Stimulated activated CD4-positive, alpha-beta T cell treated with anti-CD3 and anti-CD28 coated beads, Interleukin-12 subunit alpha, Interleukin-12 subunit beta, amount 100 ng/mL, for 48 hours (primary cell): ENCODE results near the gene AGBL1.

Source experiments
- DNase-seq, 3 donors: peaks; one replicate each; pipeline ENCODE4 v3.0.0-alpha.2; 2020; ENCODE audit warnings: low read depth in 2 of 3, low spot score in 1 of 3

AGBL1 gene

DNA sequence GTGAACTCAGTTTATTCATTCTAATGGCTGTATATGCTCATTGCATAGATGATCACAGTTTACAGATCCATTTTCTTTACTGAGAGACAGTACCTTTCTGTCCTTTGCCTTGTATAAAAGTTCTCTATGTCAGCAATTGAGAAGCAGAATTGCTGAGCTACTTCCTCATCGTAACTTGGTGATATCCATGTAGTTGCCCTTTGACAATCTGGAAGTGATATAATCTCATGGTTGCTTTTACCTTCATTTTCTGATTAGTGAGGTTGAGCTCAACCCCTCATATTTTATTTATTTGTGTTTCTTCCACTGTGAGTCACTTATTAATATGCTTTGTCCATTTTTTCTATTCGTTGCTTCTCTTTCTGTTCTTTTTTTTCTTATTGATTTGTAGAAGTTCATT is 696.5 kb downstream of the AGBL1 start:
- DNase-seq = no peak

DNA sequence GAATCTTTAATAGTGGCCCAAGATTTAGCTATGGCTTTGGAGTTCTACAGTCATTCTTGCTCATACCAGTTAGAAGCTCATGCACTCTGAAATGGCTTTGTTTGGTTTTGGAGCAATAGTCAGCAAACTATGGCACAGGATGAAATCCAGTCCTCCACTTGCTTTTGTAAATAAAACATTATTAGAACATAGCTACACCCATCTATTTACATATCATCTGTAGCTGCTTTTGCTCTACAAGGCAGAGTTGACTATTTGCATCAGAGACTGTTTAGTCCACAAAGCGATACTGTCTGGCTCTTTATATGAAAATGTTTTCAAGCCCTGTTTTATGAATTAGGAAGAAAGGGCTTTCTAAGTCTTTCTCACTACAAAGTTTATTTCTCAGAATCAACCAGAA is 716.9 kb downstream of the AGBL1 start:
- no peak for DNase-seq

DNA sequence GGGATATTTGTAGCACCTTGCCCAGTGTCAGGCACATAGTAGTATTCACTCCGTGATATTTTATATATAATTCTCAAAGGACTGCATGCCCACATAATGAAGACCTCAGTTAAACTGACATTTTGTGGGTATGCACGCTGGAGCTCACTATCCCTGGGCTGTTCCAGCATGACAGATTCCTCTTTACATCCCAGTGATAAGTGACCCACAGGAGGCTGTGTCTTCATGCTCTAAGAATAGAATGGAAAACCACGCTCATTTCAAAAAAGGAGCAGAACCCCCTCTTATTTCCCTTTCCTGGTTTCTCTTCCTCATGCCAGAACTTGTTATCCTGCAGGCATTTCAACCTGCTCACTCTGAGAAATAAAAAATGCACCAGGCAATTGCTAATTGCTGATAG is 717.5 kb downstream of the AGBL1 start:
- no peak for DNase-seq

DNA sequence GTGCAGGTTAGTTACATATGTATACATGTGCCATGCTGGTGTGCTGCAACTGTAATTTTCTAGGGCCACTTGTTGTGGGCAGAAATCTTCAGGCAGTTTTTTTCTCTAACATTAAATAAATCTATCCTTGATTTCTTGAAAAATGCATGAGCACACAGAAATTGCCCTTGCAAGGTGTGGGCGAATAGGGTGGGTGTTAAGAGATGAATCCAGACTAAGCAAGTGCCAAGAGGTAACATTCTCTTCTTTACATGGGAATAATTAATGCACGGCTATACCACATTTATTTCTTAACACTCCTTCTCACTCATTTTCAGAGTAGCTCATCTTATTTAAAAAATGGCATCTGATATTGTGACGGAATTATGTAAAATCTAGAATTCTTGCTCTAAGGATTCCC is 719.6 kb downstream of the AGBL1 start:
- no peak for DNase-seq

DNA sequence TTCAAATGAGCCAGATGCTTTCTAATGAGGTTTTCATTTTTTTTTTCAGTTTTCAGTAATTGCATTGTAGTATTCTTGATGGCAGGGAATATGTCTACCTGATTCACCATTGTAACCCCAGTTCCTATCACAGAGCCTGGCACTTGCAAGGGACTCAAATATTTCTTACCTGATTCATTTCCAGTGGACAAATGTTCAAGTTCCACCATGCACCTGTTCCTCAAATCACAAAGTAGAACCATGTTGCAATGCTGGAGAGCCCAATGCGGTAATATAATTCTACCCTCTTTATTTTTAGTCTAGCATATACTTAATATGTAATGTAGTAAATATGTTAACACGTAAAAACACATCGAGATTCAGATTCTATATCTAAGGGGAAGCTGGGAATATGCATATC is 722.6 kb downstream of the AGBL1 start:
- DNase-seq = no peak

DNA sequence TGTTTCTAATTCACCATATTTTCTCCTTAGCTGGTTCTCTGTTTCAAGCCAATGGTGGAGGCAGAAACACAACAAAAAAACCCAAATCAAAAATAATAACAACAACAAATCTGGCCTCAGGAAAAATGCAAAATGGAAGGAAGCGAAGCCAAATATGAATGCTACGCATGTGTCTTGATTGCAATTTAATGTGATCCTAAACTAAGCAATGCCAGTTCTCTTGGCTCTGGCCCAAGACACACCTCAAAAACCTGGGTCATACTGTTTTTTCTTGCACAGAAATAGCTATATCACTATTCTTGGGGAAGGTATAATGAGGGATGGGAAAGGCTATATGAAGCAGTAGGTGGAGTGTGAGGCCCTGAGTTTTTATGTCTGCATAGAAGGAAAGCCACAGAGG is 724.7 kb downstream of the AGBL1 start:
- no peak for DNase-seq

DNA sequence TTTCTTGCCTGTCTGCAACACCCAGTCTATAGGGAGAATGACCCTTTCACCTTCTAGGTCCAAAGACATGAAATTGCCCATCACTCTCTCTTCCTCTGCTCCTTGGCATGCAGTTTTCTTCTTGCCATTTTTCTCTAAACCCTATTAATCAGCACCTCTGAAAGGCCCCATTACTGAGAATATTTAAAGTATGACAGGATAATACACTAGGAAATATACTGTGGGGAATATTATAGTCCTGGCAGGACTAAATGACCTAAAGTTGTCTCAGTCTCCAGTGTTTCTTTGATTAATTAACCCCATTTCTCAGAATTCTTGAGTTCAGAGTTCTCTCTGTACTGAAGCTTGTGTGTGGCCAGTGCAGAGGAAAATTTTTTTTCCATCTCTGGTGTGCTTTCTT is 730.7 kb downstream of the AGBL1 start:
- no peak for DNase-seq

DNA sequence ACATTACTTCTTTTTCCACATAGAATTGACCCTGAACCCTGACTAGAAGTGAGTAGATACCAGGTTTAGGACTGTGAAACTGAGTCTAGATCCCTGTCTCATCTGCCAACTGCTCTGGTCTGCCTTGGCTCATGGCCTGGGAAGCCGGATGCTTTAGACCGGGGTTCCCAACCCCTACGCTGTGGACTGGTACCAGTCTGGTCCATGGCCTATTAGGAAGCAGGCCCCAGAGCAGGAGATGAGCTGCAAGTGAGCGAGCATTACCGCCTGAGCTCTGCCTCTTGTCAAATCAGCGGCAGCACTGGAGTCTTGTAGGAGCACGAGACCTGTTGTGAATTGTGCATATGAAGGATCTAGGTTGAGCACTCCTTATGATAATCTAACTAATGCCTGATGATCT is 734.2 kb downstream of the AGBL1 start:
- DNase-seq = no peak

DNA sequence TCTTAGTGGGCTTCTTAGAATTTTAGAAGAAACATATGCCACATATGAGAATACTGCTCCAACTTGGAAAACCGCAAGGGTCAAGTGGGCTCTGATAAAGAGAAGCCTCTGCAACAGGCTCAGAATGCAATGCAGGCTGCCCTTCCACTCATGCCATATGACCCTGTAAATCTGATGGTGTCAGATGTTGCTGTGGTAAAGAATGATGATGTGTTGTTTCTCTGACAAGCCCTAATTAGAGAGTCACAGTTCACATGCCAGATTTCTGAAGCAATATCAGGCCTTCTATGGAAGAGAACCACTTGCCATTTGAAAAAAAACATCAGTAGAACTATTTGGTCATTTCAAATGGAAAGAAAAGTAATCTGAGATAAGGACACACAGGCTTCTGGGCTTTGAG is 749.6 kb downstream of the AGBL1 start:
- DNase-seq = no peak

DNA sequence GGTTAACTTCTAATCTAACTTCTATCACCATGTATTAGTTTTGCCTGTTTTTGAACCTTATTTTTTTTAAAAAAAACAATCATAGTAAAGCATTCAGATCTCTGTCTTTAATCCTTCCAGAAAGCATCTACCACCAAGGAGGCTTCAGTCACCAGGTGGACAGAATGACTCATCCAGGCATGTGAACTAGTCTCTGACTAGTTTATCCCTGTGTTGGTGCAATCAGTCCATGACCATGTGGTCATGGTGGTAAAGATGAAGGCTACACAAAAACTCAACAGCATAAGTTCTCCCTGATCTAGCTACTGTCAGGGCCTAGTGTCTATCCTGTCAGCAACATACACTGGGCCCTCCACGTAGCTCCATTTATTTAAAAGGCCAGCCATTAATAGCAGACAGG is 750.6 kb downstream of the AGBL1 start:
- no peak for DNase-seq

DNA sequence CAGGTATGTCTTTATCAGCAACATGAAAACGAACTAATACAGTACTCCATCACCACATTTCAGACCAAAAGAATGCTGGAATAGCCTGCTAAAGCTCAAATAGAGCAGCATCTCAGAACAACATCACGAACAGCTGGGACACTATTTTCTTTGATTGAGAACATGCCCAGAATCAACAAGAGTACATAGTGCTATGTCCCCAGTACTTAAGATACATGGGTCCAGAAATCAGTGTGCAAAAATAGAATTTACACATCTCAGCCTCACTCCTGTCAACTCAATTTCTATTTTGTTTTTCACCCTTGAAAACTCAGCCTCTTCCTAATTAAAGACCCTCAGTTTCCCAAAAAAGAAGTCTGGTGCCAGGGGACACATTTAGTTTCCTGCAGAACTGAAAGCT is 753.9 kb downstream of the AGBL1 start:
- no peak for DNase-seq

DNA sequence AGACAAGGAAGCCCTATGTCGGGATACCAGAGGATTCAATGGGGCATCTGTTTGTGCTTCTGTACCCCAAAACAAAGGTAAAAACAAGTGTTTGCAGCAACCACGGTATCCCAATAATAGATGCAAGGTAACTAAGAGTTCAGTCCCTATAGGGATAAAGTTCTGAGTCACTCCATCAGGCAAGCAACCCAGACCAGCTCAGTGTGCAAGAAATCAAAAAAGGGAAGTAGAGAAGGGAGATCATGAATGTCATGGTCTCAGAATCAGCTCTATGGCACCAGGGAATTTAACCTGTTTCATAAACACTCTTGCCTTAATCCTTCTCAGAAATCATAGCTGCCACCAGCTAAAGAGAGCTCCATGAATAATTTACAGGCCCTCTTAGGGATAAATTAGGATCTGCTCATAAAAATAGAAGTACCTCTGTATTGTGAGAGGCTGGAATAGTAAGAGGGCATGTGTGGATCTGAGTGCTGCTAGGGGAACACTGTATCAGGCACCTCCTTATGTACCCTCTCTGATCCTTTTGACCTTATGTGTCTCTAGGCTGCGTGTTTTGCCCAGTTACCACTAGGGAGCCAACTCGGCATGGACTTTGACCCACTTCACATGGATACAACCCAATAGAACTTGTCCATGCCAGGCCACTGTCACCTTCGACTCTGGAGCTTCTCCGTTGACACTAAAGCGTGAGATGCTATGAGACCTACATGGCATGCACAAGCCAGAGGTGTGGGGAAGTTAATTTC is 754.6 kb downstream of the AGBL1 start:
- DNase-seq = no peak

DNA sequence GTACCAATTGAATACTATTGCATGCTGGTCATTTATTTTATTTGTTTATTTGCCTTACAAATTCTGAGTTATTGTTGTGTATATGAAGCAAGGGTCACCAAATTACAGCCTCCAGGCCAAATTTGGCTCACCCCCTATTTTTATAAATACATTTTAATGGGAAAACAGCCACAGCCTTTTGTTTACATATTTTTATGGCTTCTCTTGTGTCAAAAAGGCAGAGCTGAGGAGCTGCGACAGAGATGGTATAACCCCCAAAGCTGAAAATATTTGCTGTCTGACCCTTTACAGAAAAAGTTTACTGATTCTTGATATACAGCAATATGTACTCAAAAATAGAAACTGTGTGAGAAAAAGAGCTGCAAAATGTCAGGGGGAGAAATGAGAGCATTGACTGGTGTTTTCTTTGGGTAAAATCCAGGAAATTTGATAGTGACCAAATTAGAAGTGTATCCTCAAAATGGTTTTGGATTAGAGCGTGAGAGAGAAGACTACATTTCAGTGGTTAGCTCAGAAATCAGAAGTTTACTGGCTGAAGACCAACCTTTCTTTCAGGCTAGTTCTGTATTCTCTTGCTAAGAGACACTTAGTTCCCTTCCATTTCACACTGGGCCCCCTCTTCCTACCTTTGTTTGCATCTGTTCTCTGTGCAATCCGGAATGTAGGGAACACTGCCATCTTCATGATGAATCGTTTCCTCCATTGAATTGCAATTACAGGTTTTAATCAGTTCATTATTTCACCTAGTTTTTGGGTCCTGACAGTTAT is 757.8 kb downstream of the AGBL1 start:
- no peak for DNase-seq

DNA sequence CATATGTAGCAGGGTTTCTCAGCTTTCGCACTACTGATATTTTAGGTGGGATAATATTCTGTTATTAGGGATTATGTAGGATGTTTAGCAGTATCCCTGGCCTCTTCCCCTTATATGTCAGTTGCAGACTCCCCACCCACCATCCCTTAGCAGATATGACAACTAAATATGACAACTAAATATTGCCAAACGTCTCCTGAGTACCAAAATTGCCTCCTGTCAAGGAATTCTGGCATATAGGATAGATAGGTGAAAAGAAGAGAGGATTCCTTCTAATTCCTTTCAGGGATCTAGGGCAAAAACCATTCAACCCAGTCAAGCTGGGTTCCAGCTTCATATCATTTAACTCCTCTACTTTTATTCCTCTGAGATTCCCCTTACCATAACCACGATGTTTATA is 759.8 kb downstream of the AGBL1 start:
- DNase-seq = no peak

DNA sequence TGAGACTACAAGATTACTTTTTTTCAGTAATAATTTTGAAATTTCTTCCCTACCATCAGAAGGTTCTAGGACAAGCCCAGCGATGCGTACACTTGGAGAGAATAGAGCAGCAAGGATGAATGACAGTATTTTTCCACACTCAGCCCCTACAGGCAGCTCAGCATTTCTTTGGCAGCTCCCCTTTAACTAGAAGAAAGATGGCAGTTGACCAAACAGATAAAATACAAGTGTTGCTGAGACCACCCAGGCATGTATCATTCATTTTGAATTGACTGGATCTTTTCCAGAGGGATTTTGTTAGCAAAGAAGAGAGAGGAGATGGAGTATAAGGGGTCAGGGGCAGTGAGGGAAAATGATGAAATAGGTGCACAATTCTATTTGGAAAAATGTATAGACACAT is 761.3 kb downstream of the AGBL1 start:
- no peak for DNase-seq

DNA sequence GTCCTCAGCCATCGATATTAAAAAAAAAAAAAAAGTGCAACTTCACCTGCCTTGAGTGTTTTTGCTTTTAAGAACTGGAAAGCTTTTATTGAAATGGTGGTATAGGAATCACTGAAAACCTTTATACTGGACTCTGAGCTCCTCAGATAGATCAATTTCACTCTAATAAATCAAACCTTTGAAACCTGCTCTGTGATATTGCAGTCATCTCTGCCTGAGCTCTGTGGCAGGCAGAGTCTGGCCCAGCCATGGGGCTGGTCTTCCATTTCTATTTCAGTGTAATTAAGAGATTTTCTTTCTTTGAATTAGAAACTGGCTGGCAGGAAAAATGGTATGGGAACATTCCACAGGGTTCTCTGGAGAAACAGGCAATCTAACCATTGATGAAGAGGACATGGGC is 762.5 kb downstream of the AGBL1 start:
- no peak for DNase-seq

DNA sequence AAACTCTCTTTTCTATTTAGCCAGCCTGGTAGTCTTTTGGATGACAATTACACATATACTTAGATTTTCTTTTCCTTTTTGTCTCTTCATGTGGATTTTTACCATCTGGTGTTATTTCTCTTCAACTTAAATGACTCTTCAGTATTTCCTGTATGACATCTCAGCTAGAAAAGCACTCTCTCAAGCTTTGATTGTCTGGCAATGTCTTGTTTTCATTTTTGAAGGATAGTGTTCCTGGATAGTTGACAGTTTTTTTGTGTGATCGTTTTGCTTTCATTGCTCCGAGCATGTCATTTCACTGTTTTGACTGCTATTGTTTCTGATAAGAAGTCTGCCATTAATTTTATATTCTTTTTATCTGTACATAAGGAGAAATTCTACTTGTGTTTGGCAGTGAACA is 766.4 kb downstream of the AGBL1 start:
- DNase-seq = no peak

DNA sequence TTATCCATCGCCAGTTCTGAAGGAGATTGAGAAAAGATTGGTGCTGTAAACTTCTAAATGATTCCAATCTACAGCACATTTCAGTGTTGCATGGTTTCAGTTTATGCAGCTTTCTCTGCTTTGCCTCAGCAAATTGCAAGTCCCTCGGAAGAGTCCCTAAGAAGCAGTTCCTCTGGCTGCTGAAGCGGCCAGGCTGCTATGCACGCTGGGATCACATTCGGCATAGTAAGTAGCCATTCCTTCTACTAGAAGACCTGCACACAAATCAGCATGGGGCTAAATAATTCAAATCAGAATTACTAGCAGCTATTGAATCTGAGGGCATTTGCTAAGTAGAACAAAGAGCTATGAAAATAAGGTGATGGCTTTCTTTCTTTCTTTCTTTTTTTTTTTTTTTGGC is 769.5 kb downstream of the AGBL1 start:
- DNase-seq = no peak

DNA sequence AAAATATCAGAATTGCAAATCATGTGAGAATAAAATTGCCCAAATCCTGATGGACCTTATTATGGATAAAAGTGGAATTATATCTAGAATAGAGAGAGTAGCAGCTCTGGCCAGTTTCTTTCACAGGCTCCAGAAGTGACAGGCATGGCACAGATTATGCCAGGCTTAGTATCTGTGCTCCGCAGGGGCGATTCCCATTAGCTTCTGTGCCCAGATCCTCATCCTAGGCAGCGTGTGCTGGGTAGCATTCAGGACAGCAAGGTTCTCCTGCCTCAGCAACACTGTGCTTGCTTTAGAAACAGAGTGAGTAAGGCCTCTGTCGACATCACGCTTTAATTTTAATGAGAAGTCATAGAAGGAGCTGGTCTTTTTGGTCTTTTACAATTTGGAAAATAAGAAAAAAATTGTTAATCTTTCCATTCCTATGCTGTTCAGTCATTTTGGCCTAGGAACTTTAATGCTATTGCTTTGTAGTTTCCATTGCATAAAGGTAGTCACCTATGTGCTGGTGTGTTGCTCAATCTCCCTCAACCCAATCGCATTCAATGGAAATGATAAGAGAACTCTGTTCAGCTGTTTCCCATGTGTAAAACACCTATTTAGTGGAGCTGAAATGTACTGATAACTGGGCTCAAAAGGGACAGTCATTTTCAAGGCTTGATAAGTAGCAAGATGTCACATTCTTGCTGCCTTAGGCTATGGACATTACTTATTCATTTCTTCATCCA is 770.1 kb downstream of the AGBL1 start:
- no peak for DNase-seq

DNA sequence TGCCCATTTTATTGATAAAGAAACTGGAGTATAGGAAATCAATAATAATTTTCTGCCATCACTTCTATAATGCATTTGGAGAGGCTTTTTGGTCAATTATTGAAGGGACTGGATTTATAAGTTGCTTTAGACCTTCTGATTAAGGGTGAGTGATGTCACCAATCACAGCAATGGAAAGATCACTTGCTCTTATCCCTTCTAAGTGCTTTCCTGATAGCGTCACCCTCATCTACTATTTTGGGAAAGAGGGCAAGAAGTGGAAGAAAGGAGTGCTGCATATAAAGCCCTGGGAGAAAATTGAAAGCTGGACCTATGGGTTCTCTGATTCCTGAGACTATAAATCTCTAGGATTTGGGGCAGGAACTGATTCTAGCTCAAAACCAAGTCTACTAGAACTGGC is 771.3 kb downstream of the AGBL1 start:
- DNase-seq = no peak

DNA sequence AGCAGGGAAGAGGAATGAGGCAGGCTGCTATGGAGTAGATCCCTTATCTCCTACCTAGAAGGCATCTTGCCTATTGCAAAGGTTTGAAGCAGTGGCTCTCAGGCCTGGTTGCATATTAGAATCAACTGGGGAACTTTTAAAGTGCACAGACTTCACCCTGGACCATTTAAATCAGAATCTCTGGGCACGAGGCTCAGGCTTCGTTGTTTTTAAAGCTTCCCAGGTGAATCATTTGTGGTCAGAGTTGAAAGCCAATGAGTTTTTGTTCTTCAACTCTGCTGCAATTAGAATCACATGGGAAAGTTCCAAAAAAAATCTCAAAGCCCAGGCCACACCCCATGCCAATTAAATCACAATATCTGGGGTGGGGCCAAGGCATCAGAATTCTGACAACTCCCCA is 773.1 kb downstream of the AGBL1 start:
- no peak for DNase-seq

DNA sequence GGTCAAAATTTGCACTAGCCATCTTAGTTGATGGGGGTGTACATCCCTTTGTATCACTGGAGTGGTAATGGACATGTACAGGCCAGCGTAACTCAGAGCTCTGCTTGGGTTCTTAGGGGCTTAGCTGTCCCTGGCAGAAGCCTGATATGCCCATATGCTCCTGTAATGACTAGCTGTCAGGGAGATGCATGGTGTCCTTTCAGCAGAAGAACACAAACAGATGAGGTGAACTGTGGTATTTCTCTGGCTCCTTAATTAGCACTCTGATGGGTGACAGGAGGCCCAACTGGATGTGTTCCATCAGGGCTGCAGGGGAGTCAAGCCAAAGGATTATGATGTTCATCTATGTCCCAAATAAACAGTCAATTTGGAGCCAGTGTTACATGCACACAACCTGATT is 774.5 kb downstream of the AGBL1 start:
- no peak for DNase-seq
